Mesodermal cell (in vitro differentiated cells): ENCODE data around the gene VPS37B.

Source experiments
- H3K27ac ChIP-seq: 2 replicates; pipeline ENCODE4 v1.7.0; 2013; ENCODE audit warnings: mild to moderate bottlenecking, low read depth, low read length, moderate library complexity; ENCODE audit not compliant: severe bottlenecking
- H3K36me3 ChIP-seq: 2 replicates; pipeline ENCODE4 v1.7.1; 2013; ENCODE audit warnings: mild to moderate bottlenecking, low read length, moderate library complexity; ENCODE audit not compliant: control insufficient read depth, insufficient read depth
- H3K4me1 ChIP-seq: one replicate; pipeline ENCODE4 v1.7.1; 2013; ENCODE audit warnings: mild to moderate bottlenecking, low read length; ENCODE audit not compliant: insufficient read depth, control insufficient read depth, poor library complexity, severe bottlenecking
- H3K4me3 ChIP-seq: 2 replicates; pipeline ENCODE4 v1.7.0; 2013; ENCODE audit warnings: low read length, control low read depth, mild to moderate bottlenecking; ENCODE audit not compliant: insufficient read depth, poor library complexity, severe bottlenecking; ENCODE audit errors: extremely low read depth
- H3K9me3 ChIP-seq: 2 replicates; pipeline ENCODE4 v1.7.1; 2013; ENCODE audit warnings: mild to moderate bottlenecking, low read length, moderate library complexity; ENCODE audit not compliant: control insufficient read depth
- WGBS, 2 experiments: methylation state at CpG; one replicate each; pipeline ENCODE4 v1.1.5; 2013; ENCODE audit warnings: missing lambda C conversion rate in 2 of 2; ENCODE audit not compliant: insufficient coverage in 2 of 2; 5-methylcytosine and 5-hydroxymethylcytosine counted together

Gene VPS37B

GRCh38 chr12:122891661-122892525 lies 4.0 kb downstream of the VPS37B start:
- WGBS, 2 experiments: 27 to 44% methylated on average over 7 to 9 of the region's 10 CpGs
- H3K9me3 ChIP-seq: no peaks in the 10 kb centered on the region
- H3K27ac ChIP-seq: peak overlapping the region; percentile 43
- peaks cover 5% of the 10 kb centered on the region for H3K36me3 ChIP-seq
- peaks cover 51% of the 10 kb centered on the region for H3K4me1 ChIP-seq
- peak overlapping the region; percentile 1 for H3K4me3 ChIP-seq

DNA sequence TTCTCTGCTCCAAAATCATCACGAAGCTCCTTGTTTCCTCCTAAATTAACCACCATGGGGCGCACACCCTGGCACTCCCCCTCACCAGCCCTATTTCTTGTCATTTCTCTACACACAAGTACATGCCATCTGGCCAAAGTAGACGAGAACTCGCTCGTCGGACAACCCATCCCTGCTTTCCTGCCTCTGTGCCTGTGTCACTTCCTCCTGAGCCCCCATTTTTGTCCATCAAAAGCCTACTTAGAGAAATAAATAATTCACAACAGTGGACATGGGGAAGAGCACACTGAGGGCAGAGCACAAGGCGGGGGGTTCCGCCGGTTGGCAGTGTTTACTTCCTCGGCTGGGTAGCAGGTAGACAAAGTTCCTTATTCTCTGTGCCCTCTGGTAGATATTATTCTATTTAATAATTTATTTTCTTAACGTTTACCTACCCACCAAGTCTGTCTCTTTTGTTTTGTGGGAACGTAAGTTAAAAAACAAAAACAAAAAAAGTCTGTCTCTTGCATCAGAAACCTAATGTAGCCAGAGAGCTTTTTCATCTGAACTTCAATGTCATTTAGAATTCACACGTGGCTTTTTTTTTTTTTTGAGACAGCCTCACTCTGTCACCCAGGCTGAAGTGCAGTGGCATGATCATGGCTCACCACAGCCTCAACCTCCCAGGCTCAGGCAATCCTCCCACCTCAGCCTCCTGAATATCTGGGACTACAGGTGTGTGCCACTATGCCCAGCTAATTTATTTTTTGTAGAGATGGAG lies 6.0 kb downstream of the VPS37B start:
- 85 to 95% methylated on average over 7 of the region's 13 CpGs for WGBS, 2 experiments
- Histone ChIP-seq H3K4me3 (no peak overlapping the region), H3K4me1 (peaks cover 55% of the 10 kb centered on the region), H3K9me3 (no peaks in the 10 kb centered on the region), H3K27ac (no peak overlapping the region), H3K36me3 (peaks cover 5% of the 10 kb centered on the region)

DNA sequence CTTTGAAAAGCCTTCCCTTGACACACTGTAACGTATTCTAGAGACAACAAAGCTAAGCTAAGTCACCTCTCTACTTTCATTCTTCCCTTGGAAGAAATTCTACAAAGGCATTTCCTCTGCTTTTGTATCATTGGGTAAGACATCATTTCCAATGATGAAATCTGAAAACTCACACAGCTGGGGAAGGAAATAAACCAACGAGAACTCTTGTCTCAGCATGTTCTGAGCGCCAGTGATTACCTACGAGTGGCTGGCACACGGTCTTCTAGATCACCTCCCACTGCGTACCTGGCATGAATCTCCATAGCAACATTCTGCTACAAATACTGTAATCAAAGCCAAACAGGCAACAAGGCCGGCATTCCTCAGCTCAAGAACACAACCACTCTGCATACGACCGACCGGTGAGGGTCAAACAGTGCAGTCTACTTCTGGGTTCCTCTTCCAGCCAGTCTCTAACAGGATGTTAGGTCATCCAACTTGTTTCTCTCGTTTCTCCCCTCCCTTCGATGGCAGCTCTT lies 7.6 kb downstream of the VPS37B start:
- Histone ChIP-seq H3K4me3 (no peak overlapping the region), H3K36me3 (peaks cover 3% of the 10 kb centered on the region), H3K27ac (peak overlapping the region; percentile 86), H3K9me3 (no peaks in the 10 kb centered on the region), H3K4me1 (peaks cover 54% of the 10 kb centered on the region)
- WGBS, 2 experiments: 48 to 68% methylated on average over 7 to 12 of the region's 12 CpGs

DNA sequence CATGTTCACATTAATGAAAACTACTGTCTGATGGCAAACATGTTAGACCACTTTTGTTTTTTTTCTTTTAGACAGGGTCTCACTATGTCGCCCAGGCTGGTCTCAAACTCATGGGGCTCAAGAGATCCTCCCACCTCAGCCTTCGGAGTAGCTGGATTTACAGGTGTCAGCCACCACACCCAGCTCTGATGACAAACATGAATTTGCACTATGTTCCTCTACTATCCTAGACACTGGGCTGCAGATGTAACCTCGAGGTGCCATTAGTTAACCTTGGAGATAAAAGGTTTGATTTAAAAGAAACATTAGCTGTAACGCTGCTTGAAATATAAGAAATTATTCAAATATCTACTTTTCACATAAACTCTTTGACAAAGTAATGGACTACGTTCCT lies 8.1 kb downstream of the VPS37B start:
- Histone ChIP-seq H3K4me1 (peaks cover 54% of the 10 kb centered on the region), H3K36me3 (no peaks in the 10 kb centered on the region), H3K27ac (peak overlapping the region; percentile 86), H3K4me3 (no peak overlapping the region), H3K9me3 (no peaks in the 10 kb centered on the region)
- 92 to 94% methylated on average over 3 to 4 of the region's 5 CpGs for WGBS, 2 experiments

DNA sequence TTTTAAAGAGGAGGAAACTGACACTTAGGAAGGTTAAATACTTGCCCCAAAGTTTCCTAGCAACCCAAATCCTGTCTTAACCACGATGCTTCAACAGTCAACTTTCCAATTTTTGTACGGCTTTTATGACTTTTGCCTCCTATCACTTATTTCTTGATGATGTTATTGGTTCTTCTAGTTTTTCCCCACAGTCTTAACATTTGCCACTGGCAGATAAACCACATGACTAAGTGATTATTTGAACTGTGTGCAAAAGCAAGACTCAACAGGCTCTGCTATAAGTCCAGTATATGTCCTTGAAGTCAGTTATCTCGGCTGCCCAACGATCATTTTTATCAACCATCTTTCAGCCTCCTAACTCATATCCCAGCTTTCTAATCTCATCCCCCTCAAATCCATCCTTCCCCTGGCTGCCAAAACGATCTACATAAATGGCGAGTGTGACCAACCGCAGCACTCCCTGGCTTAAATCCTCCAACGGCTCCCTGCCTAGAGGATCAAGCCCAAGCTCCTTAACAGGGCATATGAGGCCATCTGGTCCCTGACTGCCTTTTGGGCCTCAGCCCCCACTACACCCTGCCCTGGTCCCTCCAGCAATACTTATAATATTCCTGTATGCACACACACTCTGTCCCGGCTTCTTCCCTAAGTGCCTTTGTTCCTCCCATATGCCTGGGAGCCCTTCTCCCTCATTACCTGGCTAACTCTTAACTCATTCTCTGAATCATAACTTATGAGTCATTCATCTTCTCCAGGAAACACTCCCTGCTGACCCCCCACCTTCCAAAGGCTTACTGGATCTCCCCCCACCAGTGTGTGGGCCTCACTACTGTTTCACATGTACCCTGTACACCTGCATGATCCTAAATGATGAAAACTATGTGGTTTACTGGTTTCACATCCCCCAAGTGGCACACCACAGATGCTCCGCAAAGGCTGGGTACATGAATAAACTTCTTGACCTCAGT lies 8.8 kb downstream of the VPS37B start:
- WGBS, 2 experiments: 80 to 88% methylated on average over 8 to 10 of the region's 10 CpGs
- H3K4me3 ChIP-seq: no peak overlapping the region
- no peaks in the 10 kb centered on the region for H3K36me3 ChIP-seq
- no peaks in the 10 kb centered on the region for H3K9me3 ChIP-seq
- H3K4me1 ChIP-seq: peaks cover 50% of the 10 kb centered on the region
- no peak overlapping the region for H3K27ac ChIP-seq

- Histone ChIP-seq H3K4me3 (no peak overlapping the region), H3K36me3 (no peaks in the 10 kb centered on the region), H3K9me3 (no peaks in the 10 kb centered on the region), H3K27ac (no peak overlapping the region), H3K4me1 (peaks cover 40% of the 10 kb centered on the region)
- WGBS, 2 experiments: 88 to 96% methylated on average over 7 of the region's 8 CpGs
Measured at GRCh38 chr12:122886161-122886560, 9.8 kb downstream of the VPS37B start.

DNA sequence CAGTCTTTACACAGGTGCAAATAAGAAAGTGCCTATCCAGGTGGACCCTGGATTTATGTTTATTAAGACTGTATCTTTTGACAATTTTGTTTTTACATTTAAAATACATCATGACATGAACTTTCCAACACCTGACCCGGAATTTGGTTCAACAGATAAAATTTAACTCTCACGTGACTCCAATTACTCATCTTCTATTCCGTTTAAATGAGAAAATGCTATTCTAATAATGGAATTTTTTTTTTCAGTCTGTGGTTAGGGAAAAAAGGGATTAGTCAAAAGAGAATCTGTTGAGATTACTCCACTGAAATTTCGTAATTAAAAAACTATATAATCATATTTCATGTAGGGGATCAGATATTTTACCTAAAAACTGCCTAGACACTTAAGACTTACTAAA lies 11.1 kb downstream of the VPS37B start:
- H3K4me1 ChIP-seq: peaks cover 33% of the 10 kb centered on the region
- H3K9me3 ChIP-seq: no peaks in the 10 kb centered on the region
- no peaks in the 10 kb centered on the region for H3K36me3 ChIP-seq
- no CpG with 5 or more reads among the region's 4 CpGs for WGBS, 2 experiments
- H3K4me3 ChIP-seq: no peak overlapping the region
- H3K27ac ChIP-seq: no peak overlapping the region

- 92 to 96% methylated on average over 3 to 4 of the region's 6 CpGs for WGBS, 2 experiments
- Histone ChIP-seq H3K4me3 (no peak overlapping the region), H3K36me3 (peaks cover under 1% of the 10 kb centered on the region), H3K9me3 (no peaks in the 10 kb centered on the region), H3K27ac (no peak overlapping the region), H3K4me1 (peaks cover 33% of the 10 kb centered on the region)
Measured at GRCh38 chr12:122884091-122884826, 11.7 kb downstream of the VPS37B start.

- 95 to 97% methylated on average over 7 to 8 of the region's 11 CpGs for WGBS, 2 experiments
- Histone ChIP-seq H3K4me3 (no peak overlapping the region), H3K4me1 (peaks cover 24% of the 10 kb centered on the region), H3K9me3 (no peaks in the 10 kb centered on the region), H3K36me3 (peaks cover 7% of the 10 kb centered on the region), H3K27ac (no peak overlapping the region)
Measured at GRCh38 chr12:122882908-122883558, 12.9 kb downstream of the VPS37B start.
